ENCODE results near the gene TECPR1.

The TECPR1 gene

DNA sequence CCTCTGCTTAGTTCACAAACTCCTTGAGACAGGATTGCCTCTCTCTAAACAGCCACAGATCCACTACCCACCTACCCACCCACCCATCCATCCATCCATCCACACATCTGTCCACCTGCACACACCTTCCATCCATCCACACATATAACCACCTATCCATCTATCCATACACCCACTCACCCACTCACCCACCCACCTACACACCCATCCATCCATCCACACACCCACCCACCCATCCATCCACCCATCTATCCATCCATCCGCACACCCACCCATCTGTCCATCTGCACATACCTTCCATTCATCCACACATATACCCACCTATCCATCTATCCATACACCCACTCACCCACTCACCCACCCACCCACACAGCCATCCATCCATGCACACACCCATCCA is 9.7 kb downstream of the TECPR1 start:
- no peak for DNase-seq

DNA sequence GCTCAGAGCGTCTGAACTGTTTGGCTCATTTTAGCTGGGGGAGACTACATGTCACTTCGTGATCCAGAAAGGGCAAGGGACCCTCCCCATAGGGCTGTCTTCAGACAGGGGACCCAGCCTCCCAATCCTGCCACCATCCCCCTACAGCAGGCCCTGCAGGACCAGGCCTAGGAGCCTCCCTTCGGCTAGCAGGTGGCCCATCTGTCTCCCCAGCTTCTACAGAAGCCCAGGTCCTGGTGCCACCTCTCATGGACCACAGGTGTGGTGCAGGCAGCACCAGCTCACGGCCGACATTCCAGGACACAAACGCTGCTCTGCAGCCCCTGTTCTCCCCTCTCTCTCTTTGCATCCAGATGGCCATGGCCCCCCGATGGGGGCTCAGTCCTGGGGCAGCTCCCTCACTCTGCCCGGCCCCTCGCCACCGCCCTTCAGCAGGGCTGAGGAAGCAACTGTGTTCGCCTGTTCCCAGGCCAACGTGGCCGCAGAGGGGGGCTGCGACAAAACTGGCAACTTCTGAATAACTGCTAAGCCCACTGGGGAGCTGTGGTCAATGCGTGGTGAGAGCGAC is 10.3 kb downstream of the TECPR1 start:
- DNase-seq = no peak

DNA sequence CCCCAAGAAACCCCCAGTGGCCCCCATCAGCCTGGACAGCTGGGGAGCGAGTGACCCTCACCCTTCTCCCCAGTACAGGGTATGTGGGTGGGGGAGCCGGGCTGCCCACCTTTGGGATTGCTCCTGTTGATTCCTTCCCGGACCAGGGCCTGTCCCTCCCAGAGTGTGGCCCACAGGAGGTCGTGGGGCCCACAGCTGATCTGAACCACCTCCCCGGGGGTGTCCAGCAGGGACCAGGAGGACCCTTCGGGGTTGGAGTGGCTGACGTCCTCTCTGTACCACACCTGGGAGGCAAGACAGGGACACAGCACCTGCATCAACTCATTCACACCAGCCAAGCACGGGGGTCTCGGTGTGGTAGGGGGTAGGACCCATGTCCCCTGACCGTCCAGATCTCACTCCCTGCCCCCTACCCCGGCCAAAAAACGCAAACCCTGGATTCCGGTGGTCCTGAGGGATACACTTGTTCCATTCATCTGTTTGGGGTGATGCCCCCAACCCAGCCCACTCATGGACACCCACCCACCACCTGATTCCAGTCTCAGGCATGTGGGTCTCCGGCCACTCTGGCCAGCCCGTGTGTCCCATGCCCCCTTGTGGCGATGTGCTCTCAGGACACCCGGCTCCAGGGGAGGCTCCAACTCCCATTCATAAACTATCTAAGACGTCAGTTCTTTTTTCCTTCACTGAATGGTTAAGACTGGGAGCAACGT is 10.9 kb downstream of the TECPR1 start:
- no peak for DNase-seq

DNA sequence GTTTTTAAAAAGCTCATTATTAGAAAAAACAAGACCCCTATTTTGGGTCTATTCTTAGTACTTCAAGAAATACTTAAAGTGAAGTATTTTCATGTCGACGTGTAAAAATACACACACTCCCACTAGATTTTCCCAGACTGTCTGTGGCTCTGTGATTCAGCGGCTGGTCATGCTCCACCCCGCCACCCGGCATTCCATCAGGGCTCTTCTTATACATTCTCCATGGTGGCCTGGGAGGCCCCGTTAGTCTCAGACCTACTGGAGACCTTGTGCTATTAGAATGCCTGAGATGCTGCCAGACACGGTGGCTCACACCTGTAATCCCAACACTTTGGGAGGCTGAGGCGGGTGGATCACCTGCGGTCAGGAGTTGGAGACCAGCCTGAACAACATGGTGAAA is 13.1 kb downstream of the TECPR1 start:
- DNase-seq = no peak

DNA sequence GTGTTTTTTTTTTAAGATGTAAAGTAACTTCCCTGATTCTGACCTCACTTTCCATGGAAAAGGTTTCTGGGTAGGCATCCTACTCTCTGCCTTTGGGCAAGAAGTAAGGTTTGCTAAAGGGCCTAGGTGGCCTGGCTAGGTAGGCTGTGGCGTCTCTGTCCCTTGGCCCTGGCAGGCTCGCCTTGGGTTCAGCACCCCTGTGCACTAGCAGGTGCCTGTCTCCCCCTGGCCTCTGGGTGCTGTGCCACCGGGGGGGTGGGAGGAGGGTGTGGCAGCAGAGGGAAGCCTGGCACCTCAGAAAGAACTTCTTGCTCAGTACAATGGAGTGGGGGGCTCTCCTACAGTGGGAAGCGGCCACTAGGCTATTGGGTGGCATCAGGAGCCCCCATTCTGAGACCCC is 14.0 kb downstream of the TECPR1 start:
- DNase-seq = no peak

DNA sequence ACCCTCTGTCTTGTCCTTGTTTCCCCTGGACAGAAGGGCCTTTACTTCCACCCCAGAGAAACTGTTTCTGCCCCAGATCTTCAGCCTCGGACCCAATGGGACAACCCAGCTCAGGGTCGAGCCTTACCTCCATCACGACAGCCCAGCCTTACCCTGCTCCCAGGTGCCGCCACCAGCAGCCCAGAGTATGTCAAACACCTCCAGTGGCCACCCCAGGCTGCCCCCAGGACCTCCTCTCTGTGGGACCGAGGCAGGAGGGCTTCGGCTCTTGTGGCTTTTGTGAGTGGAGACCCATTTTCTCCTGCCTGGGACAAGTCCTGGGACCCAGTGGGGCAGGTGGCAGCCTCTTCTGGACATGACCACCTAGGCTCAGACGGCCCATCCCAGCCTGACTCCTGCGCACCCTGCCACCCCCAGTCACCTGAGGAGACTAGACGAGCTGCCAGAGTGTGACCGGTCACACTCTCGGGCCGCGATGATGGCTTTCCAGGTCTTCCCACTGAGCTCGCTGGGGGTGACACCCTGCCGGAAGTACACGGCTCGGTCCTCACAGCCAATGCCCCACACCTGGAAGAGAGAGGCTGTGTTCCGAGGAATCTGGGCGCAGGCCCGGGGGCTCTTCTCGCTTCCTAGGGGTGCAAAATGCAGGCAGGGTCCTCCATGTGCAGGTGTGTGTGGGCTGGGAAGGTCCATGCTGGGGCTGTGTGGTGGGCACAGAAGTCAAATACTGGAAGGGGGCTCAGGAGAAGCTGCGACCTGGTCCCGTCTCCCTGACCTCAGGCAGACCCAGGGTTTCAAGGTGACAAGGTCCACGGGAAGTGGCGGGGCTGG is 15.5 kb downstream of the TECPR1 start:
- DNase-seq = no peak

DNA sequence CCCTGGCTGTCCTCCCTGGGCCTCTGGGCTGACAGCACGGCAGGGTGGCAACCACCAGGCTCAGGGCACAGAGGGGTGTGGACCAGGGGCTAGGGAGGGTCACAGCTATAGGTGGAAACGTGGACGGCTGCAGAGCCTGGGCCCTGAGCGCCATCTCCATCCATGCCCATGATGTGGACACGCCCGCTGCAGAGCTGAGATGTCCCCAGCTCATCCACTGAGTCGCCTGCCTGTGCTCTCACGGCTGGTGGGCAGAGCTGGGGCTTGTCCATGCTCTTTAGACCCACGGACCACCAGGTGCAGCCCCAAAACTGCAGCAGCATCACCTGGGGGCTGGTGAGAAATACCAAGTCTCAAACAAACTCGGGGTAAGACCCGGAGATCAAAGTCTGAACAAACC is 16.1 kb downstream of the TECPR1 start:
- DNase-seq = no peak

DNA sequence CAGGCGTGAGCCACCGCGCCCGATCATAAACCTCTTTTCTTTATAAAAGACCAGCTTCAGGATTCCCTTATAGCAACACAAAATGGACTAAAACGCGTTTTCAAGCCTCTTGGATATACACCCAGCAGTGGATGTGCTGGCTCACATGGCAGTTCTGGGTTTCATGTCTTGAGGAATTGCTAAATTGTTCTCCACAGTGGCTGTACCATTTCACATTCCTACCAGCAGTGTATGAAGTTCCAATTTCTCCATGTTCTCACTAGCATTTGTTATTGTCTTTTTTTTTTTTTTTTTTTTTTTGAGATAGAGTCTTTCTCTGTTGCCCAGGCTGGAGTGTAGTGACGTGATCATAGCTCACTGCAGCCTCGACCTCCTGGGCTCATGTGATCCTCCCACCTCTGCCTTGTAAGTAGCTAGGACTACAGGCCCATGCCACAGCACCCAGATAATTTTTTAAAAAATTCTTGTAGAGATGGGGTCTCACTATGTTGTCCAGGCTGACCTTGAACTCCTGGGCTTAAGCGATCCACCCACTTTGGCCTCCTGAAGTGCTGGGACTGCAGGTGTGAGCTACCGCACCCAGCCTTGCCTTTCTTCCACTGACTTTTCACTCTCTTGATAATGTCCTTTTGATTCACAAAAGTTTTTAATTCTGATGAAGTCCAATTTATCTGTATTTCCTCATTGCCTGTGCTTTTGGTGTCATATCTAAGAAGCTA is 17.4 kb downstream of the TECPR1 start:
- DNase-seq = no peak

DNA sequence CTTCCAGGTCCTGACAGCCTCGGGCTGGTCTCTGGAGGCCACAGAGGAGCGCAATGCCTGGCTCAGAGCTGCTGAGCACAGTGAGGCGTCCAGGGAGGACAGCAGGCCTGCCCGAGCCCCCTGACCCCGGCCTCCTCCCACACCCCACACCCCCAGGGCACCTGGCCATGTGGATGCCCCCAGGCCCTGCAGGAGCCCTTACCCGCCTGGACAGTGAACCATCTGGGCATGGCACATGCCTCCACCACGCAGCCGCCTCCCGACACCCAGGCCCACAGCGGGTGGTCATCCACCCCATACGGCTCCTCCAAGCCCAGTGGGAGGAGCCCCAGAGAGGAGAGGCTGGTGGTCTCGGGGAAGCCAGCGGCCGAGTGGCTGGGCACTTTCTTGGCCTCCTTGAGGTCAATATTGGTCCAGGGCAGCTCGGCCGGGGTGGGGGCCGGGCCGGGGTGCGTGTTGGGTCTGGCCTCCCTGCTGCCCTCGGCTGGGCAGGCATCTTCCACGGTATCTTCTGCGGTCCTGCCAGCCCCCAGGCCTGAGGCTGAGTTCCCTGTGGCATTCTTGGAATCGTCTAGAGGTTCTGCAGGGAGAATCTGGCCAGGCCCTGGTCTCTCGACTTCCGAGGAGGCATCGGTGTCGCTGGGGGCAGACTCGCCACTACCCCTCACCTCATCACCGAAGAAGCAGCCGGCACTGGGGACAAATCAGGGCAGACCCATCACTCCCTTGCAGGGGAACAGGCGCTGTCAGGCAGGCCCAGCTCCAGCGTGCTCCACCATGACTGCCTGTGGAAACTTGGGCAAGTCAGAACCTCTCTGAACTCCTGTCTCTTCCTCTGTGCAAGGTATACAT is 18.6 kb downstream of the TECPR1 start:
- no peak for DNase-seq

DNA sequence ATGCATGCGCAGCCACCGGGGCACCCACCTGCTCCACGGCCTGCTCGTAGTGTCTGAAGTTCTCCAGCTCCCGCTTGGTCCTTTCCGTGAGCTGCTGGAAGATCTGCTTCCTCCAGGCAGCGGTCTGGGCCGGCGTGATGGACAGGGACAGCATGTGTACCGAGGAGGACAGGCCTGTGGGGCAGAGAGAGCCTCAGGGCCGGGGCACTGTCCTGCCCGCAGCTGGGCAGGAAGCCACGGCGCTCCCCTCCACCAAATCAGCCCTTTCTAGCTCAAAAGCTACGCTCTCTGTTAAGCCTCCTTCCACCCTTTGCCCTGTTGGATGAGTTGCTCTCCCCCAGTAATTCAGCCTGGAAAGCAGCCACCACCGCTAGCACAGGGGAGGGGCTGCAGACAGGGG is 19.2 kb downstream of the TECPR1 start:
- no peak for DNase-seq

DNA sequence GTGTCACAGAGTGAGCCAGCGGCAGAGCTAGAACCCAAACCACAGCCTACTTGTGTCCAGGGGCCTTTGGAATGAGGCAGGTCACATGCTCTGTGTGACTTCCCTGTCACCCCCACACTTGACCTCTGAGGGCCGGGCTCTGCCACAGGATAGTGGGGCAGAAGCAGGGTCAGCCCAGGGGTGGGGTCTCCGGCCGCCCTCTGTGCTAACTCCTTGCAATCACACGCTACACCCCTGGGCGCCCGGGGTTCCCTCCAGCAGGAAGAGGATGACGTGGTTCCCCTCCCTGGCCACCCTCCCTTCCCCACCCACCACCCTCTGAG is 19.8 kb downstream of the TECPR1 start:
- DNase-seq = no peak

DNA sequence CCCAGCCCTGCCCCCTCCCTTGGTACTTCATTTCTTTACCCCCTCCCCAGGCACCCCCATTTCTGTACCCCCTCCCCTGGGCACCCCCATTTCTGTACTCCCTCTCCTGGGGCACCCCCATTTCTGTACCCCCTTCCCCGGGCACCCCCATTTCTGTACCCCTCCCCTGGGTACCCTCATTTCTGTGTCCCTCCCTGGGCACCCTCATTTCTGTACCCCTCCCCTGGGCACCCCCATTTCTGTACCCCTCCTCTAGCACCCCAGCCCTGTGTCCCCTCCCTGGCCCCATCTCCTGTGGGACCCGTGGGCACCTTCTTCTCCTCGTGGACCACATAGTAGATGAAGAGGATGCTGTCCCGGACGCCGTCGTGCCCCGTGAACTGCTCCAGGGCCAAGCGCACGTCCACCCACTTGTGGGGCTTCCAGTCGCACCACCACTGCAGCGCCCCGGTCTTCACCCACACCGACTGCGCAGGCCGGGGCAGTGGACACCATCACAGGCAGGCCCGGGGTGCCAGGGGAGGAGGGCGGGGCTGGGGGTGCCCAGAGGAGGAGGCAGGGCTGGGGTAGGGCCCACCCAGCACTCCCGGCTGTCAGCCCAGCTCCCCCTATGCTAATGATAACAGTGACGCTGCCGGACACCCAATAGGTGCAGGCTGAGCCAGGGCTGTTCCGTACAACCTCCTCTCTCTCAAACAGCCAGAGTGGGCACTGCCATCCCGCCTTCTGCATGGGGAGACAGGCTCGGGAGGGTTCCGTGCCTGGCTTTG is 20.4 kb downstream of the TECPR1 start:
- DNase-seq = no peak

DNA sequence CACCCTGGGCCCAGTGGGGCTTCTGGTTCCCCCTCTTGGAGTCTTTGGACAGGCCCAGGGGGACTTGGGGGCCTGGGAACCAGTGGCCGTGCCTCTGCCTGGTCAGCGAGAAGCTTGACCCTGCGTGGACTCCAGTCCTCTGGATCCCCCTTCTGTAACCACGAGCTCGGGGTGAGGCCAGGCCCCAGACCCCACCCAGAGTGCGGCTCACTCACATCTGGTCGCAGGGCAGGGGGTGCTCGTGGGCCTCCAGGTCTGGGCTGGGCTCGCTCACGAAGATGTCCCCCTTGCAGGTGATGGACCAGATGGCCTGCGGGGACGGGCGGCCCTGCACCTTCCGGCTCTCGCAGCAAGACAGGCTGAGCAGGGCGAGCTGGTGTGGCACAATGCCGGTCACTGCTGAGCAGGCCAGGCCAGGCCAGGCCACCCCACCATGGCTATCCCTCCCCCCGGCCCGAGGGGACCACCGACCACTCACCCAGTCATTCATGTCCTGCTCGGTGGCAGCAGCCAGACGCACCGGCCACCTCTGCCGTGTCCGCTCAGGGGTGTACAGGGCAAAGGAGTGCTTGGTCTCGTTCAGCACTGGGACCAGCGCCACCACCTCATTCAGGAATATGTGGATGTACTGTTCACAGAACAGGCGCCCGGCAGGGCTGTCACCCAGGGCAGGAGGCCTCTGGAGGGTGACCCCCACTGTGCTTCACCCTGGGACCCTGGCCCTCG is 21.1 kb downstream of the TECPR1 start:
- no peak for DNase-seq

DNA sequence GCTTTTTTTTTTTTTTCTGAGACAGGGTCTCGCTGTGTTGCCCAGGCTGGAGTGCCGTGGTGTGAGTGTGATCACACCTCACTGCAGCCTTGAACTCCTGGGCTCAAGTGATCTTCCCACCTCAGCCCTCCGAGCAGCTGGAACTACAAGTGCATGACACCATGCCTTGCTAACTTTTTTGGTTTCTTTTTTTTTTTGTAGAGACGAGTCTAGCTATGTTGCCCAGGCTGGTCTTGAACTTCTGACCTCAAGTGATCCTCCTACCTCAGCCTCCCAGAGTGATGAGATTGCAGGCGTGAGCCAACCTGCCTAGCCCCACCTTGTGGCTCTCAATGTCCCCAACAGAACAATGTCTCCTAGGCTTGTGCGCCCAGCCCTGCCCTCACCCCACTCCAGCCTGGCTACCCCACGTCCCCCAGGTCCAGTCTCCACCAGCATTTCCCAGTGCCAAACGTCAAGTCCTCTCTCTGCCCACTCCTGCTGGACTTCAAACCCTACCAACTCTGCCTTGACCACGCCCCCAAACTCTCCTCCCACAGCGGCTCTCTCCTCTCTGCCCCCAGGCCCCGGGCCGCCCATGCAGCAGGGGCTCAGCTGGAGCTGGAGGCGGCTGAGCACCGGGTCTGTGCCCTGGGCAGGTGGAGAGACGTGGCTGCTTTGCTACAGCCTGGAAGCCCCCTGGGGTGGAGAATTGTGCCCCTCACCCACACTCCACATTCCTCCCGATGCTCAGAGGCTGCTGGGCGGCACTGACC is 21.9 kb downstream of the TECPR1 start:
- no peak for DNase-seq

DNA sequence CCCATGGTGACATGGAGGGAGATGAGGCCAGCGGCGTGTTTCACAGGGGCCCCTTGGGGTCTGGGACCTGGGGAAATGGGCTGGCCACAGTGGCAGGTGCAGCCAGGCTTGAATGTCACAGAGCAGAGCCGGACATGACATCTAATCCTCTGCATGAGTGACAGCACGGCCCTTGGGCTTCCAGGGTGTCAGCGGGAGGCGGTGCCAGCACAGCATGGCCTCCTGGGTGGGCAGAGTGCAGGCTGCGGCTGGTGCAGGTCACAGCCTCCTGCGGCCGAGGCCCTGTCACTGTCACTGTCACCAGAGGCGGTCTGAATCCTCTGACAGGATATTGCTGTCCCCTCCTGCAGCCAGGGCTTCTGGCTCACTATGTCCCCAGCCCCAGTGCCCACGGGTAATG is 22.6 kb downstream of the TECPR1 start:
- DNase-seq = no peak

DNA sequence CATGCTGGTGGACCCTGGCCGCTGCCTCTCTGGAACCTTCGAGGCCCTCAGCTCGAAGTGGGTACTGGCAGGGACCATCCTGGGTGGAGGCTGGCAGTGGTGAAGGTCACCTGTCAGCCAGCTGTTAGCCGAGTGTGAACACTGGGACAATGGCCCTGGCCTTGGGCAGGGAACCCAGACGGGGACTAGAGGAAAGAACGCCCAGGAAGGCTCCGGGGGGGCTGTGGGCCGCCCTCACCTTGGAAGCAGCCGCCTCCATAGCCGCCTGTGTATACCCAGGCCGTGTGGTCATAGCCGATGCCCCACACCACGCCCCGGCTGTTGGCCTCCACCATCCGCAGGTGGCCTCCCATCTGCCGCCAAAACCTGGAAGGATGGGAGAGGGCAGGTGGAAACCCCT is 23.2 kb downstream of the TECPR1 start:
- DNase-seq = no peak

DNA sequence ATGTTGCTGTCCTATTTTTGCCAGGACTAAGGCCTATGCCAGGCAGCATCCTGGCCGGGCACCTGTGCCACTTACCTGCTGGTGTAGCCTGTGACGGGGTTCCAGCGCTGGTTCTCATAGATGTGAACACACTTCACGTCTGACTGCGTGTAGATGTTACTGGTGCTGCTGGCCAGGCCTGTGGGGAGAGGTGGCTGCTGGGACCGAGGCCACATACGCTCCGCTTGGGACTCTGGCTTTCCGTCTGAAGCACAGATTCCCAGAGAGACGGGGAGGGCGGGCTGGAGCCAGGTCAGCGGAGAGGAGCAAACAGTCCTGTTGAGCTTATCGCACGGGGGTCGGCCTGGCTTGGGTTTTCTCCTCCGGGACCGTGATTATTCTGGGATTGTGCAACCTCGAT is 24.1 kb downstream of the TECPR1 start:
- no peak for DNase-seq

DNA sequence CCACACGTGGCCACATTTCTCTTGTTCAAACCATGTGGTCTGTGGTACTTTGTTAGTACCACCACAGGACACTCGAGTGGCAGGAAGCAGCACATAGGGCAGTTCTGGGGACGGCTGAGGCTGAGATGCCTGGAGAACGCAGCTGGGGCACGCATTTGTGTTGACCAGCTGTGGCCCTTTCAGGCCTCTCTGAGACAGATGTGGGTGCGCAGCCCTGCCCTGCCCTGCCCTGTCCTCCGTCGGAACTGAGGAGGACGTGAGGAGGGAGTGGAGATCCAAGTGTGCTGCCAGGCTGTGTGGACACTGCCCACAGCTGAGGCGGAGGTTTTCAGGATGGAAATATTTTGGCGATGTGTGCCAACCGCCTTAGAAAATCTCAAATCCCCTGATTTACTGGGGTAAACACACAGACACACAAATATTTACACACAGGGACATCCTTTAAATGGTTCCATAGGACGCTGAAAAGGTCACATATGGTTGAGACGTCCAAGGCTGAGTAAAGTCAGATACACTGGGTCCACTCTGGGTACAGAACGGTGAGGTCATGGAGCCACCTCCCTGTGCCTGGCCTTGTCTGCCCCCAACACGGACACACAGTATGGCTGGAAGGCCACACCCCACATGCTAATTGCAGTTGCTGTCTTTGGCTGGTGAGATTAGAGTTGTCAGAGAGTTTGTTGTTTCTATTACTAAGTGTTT is 26.0 kb downstream of the TECPR1 start:
- DNase-seq = no peak

DNA sequence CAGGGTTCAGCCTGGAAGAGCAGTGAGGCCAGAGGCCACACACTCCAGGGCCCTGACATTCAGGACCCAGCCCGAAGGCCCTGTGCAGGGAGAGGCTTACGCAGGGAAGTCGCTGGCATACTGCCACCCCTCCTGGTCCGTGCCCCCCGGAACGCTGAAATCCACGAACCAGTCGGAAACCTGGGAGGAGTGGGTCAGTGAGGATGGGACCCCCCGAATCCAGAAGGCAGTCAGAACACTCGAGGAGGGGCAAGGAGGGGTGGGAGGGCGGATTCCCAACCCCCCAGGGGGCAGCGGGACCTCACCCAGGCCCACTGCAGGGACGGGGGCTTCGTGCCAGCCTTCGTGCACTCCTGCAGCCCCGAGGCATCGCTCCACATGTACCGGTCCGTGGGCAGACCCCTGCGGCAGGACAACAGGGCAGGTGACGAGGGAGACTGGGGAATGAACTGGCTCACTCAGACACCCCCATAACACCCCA is 27.3 kb downstream of the TECPR1 start:
- no peak for DNase-seq

Data from activated T-cell treated with anti-CD3 and anti-CD28 coated beads for 4 hours (primary cell).